ENCODE measurements around the gene JAG2.

Gene JAG2

DNA sequence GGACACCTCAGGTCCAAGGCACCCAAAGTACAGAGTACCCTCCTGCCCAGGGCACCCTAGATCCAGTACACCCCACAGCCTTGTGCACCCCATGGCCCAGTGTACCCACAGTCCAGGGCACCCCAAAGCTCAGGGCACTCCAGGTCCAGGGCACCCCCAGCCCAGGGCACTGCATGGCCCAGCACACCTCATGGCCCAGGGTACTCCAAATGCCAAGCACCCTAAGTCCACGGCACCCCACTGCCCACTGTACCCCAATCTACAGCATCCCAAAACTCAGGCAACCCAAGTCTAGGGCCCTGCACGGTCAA, 6.0 kb downstream of the JAG2 start:
- no peak for DNase-seq

DNA sequence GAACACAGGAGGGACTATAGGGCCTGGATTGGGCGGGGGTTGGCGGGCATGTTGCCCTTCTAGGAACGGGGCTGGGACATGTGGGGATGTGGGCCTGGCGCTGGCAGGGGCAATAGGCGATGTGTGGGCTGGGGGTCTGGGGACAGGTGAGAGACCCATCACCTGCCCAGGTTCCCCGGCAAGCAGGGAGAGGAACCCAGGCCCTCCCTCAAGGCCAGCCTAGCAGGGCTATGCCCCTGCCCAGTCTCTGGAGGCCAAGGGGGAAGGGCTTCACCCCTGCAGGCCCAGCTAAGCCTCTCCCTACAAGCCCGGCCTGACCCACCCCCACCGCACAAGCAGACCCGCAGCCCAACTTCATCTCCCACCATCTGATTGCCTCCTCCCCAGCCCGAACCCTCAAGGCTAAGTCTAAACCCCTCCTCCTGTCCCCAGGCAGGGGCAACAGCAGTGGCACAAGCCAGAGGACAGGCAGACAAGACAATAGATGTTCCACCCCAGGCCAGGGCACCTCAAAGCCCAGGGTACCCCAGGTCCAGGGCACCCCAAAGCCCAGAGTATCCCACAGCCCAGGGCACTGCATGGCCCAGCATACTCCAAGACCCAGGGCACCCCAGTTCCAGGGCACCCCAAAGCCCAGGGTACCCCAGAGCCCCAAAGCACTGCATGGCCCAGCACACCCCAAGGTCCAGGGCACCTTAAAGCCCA, 6.5 kb downstream of the JAG2 start:
- DNase-seq, result no peak

DNA sequence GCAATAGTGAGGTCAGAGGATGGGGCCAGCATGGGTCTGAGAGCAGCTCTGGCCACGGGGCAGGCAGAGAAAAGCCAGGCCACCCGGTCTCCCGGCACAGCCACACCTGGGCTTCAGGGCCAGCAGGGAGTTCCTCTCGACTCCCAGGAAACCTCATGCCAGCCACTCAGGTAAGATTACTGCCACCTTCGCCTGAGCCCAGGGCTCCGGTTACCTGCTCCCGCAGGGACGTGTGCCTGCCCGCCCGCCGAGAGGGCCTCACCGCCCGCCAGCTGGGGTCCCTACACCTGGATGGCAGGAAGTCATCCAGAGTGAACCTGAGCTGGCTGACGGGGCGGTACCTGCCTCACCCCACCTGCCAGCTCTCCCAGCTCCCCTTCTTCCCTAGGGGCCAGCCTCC, 7.3 kb downstream of the JAG2 start:
- no peak for DNase-seq

- DNase-seq, result no peak
Measured at GRCh38 chr14:105160776-105161175, 7.8 kb downstream of the JAG2 start.

DNA sequence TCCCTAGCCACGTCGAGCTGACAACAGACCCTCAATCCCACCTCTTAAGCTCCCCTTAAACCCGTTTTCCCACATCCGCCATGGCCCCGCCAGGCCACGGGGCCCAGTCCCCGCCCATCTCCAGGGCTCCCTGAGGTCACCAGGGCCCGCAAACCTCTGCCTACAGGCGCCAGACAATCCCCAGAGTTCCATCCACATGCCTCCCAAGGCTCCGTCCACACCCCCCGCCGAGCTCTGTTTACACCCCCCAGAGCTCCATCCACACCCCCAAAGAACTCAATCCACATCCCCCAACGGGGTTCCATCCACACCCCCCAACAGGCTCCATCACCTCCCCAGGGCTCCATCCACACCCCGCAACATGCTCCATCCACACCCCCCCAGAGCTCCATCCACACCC, 9.2 kb downstream of the JAG2 start:
- DNase-seq, result no peak

DNA sequence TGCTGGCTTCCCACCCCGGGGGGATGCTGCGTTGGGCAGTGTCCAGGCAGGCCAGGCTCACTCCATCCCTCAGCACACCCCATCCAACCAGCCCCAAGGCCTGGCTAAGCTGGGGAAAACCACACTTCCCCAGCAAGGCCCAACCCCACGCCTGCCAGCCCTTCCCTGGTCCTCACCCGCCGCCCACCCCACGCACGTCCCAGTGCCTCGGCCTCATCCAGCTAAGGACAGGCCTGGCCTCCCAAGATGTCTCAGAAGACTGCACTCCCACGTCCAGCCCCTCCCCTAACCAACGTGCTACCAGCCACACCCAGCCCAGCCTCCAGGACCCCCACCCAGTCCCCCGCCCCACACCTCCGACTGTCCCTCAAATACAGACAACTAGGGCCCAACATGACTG, 9.8 kb downstream of the JAG2 start:
- DNase-seq, result no peak

DNA sequence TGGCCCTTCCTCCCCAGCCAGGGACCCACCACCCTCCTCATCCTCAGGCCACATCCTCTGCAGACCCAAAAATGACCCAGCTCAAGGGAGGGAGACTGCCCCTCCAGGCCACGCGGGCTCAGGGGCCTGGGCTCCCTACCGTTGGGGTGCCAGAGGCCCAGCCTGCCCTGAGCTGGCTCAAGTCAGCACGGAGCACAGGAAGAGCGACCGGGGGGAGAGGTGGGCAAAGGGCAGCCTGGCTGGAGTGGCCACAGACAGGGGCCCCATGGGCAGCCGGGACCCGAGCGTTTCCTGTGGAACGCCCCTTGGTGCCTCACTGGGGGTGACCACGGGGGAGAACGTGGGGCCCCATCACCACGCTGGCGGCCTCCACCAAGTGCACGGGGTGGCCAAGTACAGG, 10.7 kb downstream of the JAG2 start:
- no peak for DNase-seq

DNA sequence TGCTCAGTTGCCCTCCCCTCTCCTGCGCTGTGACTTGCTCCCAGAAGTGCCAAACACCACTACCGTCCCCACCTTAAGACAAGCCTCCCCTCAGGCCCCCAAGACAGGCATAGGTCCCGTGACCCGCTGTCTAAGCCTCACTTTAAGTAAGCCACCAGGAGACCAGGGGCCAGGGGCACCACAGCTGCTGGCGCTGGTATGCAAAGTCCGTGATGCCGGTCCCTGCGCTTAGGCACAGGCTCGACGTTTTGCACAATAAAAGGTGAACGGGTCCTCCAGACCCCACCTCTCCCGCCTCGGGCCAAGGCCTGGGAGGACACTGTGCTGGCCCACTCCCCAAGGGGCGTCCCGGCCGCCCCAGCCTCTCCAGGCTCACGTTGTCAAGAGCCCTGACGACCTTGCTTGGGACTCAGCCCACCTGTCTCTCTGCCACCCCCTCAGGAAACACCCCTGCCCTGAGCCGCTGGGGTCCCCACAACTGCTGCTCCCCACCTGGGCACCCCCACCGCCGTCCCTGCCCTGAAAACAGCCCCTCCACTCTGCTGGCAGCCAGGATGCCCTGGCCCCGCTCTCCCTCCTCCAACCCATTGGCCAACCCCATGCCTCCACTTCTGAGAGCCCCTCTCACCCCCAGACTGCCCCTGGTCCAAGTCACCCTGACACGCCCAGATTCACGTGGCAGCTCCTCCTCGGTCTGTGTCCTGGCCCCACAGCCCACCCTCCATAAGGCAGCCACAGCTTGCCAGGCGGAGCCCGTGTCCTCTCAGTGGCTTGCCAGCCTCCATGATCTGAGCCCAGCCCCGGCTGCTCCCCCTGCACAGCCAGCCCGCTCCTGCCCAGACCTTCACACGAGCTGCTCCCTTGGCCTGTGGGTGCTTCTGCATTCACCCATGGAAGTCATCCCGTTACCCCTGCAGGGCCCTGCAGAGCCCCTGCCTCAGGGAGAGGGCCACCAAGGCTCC, 11.9 kb downstream of the JAG2 start:
- DNase-seq, result no peak

GRCh38 chr14:105155681-105156413, 12.7 kb downstream of the JAG2 start:
- no peak for DNase-seq

DNA sequence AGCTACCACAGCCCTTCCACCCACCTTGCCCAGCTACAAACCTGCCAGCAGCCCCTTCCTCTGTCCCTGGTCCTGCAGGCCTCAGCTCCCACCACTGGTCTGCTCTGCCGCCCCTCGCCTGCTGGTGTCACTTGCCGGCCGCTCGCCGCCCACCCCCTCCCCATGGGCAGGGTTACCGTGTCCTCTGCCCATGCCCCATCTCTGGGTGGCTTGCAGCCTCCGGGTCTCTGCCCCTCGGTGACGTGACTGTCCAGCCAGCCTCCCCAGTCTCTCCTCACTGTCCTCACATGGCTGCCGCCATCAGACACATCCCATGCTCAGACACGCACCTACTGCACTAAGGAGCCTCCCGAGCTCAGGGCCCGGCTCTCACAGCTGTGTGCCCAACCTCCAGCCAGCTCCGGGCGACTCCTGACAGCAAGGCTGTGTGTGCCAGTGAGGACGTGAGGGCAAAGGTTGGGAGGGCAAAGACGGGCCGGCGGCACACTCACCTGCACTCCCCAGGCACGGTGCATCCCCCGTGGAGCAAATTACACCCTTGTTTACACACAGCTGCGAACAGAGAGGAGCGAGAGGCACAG, 13.4 kb downstream of the JAG2 start:
- DNase-seq, result no peak

- no peak for DNase-seq
Measured at GRCh38 chr14:105154476-105154871, 14.1 kb downstream of the JAG2 start.

GRCh38 chr14:105153739-105154475, 14.7 kb downstream of the JAG2 start:
- no peak for DNase-seq

DNA sequence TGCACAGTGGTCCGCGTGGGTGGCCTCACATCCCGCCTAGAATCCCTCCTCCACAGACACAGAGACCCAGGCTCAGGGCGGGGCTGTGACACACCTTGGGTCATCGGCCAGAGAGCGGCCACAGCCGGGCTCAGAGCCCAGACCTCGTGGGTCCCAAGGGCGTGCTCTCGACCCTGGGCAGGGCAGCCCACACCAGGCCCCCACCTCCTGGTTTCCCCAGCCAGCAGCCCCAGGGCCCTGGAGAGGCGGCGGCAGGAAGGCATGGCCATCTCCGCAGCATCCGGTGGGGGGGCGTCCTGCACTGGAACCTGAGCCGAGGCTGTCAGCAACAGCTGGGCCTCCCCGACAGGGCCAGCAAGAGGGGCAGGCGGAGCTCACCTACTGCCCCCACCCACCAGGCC, 15.2 kb downstream of the JAG2 start:
- DNase-seq, result no peak

GRCh38 chr14:105152794-105153241, 15.8 kb downstream of the JAG2 start:
- no peak for DNase-seq

GRCh38 chr14:105151838-105152793, 16.5 kb downstream of the JAG2 start:
- no peak for DNase-seq

GRCh38 chr14:105151084-105151837, 17.3 kb downstream of the JAG2 start:
- no peak for DNase-seq

GRCh38 chr14:105150368-105151083, 18.1 kb downstream of the JAG2 start:
- DNase-seq, result no peak

DNA sequence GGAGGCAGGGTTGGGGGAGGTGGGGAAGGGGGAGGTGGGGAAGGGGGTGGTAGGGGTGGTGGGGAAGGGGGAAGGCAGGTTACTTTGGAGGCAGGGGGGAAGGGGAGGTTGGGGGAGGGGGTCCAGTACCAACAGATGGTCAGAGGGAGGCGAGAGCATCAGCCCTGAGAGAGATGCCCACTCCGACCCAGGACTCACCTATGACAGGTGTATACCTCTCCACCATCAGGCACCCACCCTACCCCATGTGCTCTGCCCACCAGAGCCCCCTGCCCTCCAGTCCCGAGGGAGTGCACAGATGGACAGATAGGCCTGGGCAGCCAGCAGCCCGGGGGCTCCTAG, 18.6 kb downstream of the JAG2 start:
- DNase-seq, result no peak

- no peak for DNase-seq
Measured at GRCh38 chr14:105149146-105149781, 19.3 kb downstream of the JAG2 start.
